Hepatocyte (in vitro differentiated cells): Measurements from ENCODE around the gene PLA2G5. TPM values are rescaled to one million over a fixed set of nuclear protein-coding genes. Genes with fewer than 3 reads are reported as not detected.

ENCODE experiments used
- DNase-seq: peaks from one replicate; pipeline ENCODE4 v3.0.0-alpha.2; 2016; ENCODE audit warnings: low spot score
- H2AFZ ChIP-seq: fragments of 200-600 bp; sonication (generic); 2 replicates; pipeline ENCODE4 v1.6.0; 2016; ENCODE audit warnings: antibody characterized with exemption, mild to moderate bottlenecking
- H3K27ac ChIP-seq: fragments of 200-600 bp; sonication (generic); 2 replicates; pipeline ENCODE4 v1.5.1; 2016; ENCODE audit warnings: mild to moderate bottlenecking
- H3K27me3 ChIP-seq: fragments of 200-600 bp; sonication (generic); 2 replicates; pipeline ENCODE4 v1.6.1; 2016
- H3K36me3 ChIP-seq: fragments of 200-600 bp; sonication (generic); replicated peaks from 2 replicates; pipeline ENCODE4 v1.5.1; 2016; ENCODE audit warnings: low read depth; ENCODE audit not compliant: insufficient read depth
- H3K4me1 ChIP-seq: fragments of 200-600 bp; sonication (generic); 2 replicates; pipeline ENCODE4 v1.5.1; 2016; ENCODE audit warnings: mild to moderate bottlenecking, moderate library complexity; ENCODE audit not compliant: insufficient read depth
- H3K4me2 ChIP-seq: fragments of 200-600 bp; sonication (generic); 2 replicates; pipeline ENCODE4 v1.6.0; 2016
- H3K4me3 ChIP-seq: fragments of 200-600 bp; sonication (generic); 2 replicates; pipeline ENCODE4 v1.5.1; 2016; ENCODE audit warnings: mild to moderate bottlenecking
- H3K79me2 ChIP-seq: fragments of 200-600 bp; sonication (generic); 2 replicates; pipeline ENCODE4 v1.6.0; 2017; ENCODE audit warnings: mild to moderate bottlenecking
- H3K9me2 ChIP-seq: fragments of 200-600 bp; sonication (generic); replicated peaks from 2 replicates; pipeline ENCODE4 v1.6.0; 2017; ENCODE audit warnings: mild to moderate bottlenecking; ENCODE audit not compliant: insufficient read depth
- H3K9me3 ChIP-seq: fragments of 200-600 bp; sonication (generic); 2 replicates; pipeline ENCODE4 v1.5.1; 2016; ENCODE audit warnings: low read depth, mild to moderate bottlenecking
- H4K20me1 ChIP-seq: fragments of 200-600 bp; sonication (generic); 2 replicates; pipeline ENCODE4 v1.6.0; 2016; ENCODE audit warnings: mild to moderate bottlenecking; ENCODE audit not compliant: insufficient read depth, poor library complexity, severe bottlenecking
- EZH2 ChIP-seq: fragments of 200-600 bp; sonication (generic); IDR thresholded peaks from 2 replicates; pipeline ENCODE4 v1.6.1; 2016; ENCODE audit warnings: antibody characterized with exemption, mild to moderate bottlenecking, borderline replicate concordance
- EZH2phosphoT487 ChIP-seq: fragments of 200-600 bp; sonication (generic); IDR thresholded peaks from one replicate; pipeline ENCODE4 v1.6.1; 2018; ENCODE audit warnings: antibody characterized with exemption, mild to moderate bottlenecking, low read depth, moderate library complexity; ENCODE audit not compliant: unreplicated experiment, severe bottlenecking
- WGBS: methylation state at CpG from one replicate; pipeline ENCODE4 v1.1.6; 2016; ENCODE audit warnings: low lambda C conversion rate; ENCODE audit errors: missing lambda C conversion rate; 5-methylcytosine and 5-hydroxymethylcytosine counted together
- polyA plus RNA-seq: library from polyadenylated mRNA; unstranded; fragments of >200 nt; fragmentation: Nextera tagmentation; extraction: Ambion mirVana; gene quantifications from 2 replicates; pipeline ENCODE4 v1.2.1, GENCODE V29; 2016
- total RNA-seq: library from RNA; depleted of rRNA; stranded (reverse); fragments of >200 nt; gene quantifications from 2 replicates; pipeline ENCODE4 v1.2.3, GENCODE V29; 2014
- TF ChIP-seq, protein P1 (sequence below): fragments of 200-600 bp; sonication (generic); IDR thresholded peaks from 2 replicates; pipeline ENCODE4 v1.5.1; 2016; ENCODE audit warnings: antibody characterized with exemption, mild to moderate bottlenecking; ENCODE audit not compliant: poor library complexity

Gene PLA2G5
- total and polyA plus RNA-seq, 2 experiments from 2014 or later = 24.9 to 29.4 TPM

GRCh38 chr1:20136249-20136648 is 66.3 kb downstream of the PLA2G5 start:
- Histone ChIP-seq H3K4me2 (no peak overlapping the region), H3K27ac (no peak overlapping the region)
- WGBS = 96% methylated on average over 3 of the region's 3 CpGs

DNA sequence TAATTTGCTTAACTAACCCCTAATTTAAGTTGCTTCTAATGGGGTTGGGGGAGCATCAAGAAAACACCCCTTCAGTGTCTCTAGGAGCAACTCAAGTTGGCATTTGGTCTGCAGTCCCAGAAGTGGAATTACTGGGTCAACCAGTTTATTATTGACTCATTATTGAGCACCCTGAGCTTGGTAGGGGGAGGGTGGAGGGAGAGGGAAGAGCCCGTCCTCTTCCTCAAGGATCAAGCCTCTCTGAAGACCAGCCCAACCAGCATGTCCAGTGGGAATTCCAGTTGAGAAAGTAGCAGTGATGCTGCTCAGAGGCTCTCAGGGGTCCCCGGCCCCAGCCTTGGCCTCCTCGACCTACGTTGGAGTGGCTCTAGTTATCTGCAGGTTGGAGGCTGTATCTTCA is 67.1 kb downstream of the PLA2G5 start:
- no peaks in the 10 kb centered on the region for H3K4me1 ChIP-seq
- no peaks in the 10 kb centered on the region for H3K36me3 ChIP-seq
- no peaks in the 10 kb centered on the region for H3K9me3 ChIP-seq
- no peak overlapping the region for H3K4me2 ChIP-seq
- H2AFZ ChIP-seq = no peak overlapping the region
- no peak overlapping the region for H3K27ac ChIP-seq
- TF ChIP-seq, protein P1, sequence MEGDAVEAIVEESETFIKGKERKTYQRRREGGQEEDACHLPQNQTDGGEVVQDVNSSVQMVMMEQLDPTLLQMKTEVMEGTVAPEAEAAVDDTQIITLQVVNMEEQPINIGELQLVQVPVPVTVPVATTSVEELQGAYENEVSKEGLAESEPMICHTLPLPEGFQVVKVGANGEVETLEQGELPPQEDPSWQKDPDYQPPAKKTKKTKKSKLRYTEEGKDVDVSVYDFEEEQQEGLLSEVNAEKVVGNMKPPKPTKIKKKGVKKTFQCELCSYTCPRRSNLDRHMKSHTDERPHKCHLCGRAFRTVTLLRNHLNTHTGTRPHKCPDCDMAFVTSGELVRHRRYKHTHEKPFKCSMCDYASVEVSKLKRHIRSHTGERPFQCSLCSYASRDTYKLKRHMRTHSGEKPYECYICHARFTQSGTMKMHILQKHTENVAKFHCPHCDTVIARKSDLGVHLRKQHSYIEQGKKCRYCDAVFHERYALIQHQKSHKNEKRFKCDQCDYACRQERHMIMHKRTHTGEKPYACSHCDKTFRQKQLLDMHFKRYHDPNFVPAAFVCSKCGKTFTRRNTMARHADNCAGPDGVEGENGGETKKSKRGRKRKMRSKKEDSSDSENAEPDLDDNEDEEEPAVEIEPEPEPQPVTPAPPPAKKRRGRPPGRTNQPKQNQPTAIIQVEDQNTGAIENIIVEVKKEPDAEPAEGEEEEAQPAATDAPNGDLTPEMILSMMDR = no peak
- TF ChIP-seq EZH2phosphoT487 (no peak), EZH2 (no peak)
- H4K20me1 ChIP-seq = no peaks in the 10 kb centered on the region
- H3K27me3 ChIP-seq = no peaks in the 10 kb centered on the region
- H3K79me2 ChIP-seq = no peaks in the 10 kb centered on the region
- 81% methylated on average over 4 of the region's 4 CpGs for WGBS
- H3K9me2 ChIP-seq = no peaks in the 10 kb centered on the region
- H3K4me3 ChIP-seq = no peak overlapping the region
- DNase-seq = no peak

More at GRCh38 chr1:20136249-20136648, 66.3 kb downstream of the PLA2G5 start:
- H3K36me3 ChIP-seq = no peaks in the 10 kb centered on the region
- no peaks in the 10 kb centered on the region for H3K79me2 ChIP-seq
- no peaks in the 10 kb centered on the region for H3K9me2 ChIP-seq
- H3K4me3 ChIP-seq = no peak overlapping the region
- TF ChIP-seq, protein P1 = no peak
- TF ChIP-seq EZH2phosphoT487 (no peak), EZH2 (no peak)
- no peak for DNase-seq
- no peaks in the 10 kb centered on the region for H3K27me3 ChIP-seq
- no peak overlapping the region for H2AFZ ChIP-seq
- no peaks in the 10 kb centered on the region for H3K9me3 ChIP-seq
- H3K4me1 ChIP-seq = no peaks in the 10 kb centered on the region
- no peaks in the 10 kb centered on the region for H4K20me1 ChIP-seq

DNA sequence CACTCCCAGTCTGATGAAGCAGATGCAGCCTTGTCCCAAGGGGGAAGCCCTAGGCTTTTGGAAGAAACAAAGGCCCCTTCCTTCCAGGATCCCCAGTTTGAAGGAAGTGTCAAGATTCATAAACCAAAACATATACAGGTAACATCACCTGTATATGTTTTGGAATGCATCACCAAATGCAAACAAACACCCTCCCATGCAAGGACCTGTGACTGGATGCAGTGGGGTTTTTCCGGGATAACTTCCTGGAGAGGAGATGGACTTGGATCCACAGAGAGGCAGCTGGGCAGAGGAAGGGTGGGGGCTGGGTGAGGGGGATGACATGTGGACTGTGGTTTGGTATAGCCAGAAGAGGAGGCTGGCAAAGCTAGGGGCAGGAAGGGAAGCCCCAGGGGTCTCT is 67.6 kb downstream of the PLA2G5 start:
- Histone ChIP-seq H2AFZ (no peak overlapping the region), H3K27me3 (no peaks in the 10 kb centered on the region), H3K4me1 (no peaks in the 10 kb centered on the region), H4K20me1 (no peaks in the 10 kb centered on the region), H3K4me3 (no peak overlapping the region), H3K36me3 (no peaks in the 10 kb centered on the region), H3K9me3 (no peaks in the 10 kb centered on the region), H3K4me2 (no peak overlapping the region), H3K9me2 (no peaks in the 10 kb centered on the region), H3K27ac (no peak overlapping the region), H3K79me2 (no peaks in the 10 kb centered on the region)
- TF ChIP-seq EZH2 (no peak), EZH2phosphoT487 (no peak)
- TF ChIP-seq, protein P1 = no peak
- 94% methylated on average over 1 of the region's 1 CpG for WGBS
- no peak for DNase-seq

- H3K27me3 ChIP-seq = no peaks in the 10 kb centered on the region
These were observed 68.4 kb downstream of the PLA2G5 start for GRCh38 chr1:20138346-20138745.

More at GRCh38 chr1:20138346-20138745, 68.4 kb downstream of the PLA2G5 start:
- no peaks in the 10 kb centered on the region for H3K36me3 ChIP-seq
- no peaks in the 10 kb centered on the region for H3K9me2 ChIP-seq
- no peak for DNase-seq
- no peak overlapping the region for H3K27ac ChIP-seq
- H3K9me3 ChIP-seq = no peaks in the 10 kb centered on the region
- no peak overlapping the region for H3K4me3 ChIP-seq
- no peak overlapping the region for H2AFZ ChIP-seq
- no peaks in the 10 kb centered on the region for H3K79me2 ChIP-seq
- H3K4me2 ChIP-seq = no peak overlapping the region
- no peaks in the 10 kb centered on the region for H4K20me1 ChIP-seq
- no peaks in the 10 kb centered on the region for H3K4me1 ChIP-seq
- 90% methylated on average over 6 of the region's 6 CpGs for WGBS
- no peak for TF ChIP-seq EZH2phosphoT487
